ENCODE measurements around the gene HAPLN1.
"Not testable (repeated sequence)": the region's sequence is repeated elsewhere in the genome, so short reads cannot be mapped to it uniquely, and the experiment has no call there.

HAPLN1 gene

DNA sequence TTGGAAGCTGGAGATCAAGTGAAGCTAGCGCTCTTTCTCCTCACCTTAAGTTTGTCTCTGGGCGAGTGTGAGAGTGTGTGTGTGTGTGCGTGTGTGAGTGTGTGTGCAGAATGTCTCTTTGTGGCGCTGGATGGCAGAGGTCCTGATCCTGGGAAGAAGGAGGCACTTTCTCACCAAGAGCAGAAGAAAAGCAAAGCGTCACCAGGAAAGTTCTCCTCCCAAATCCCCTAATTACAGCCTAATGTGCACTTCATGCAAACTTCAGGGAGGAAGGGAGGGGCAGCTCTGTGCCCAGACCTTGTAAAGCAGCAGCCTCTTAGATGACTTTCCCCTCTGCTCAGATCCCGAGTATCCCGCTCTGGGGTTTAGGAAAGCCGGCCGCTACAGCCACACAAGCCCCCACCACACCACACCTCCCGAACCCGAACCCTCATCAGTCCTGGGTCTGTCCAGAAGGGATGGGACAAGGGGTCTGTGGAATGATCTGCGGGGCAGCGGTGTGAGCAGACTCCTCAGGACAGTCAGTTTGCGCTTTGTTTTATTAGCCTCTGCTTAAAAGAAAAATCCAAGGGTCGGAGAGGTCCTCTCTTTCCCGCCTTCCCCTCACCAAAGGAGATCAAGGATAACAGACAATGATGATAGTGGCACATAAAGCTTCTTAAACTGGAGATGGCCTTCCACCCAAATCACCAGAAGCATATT is at the start of gene HAPLN1:
TSS of gene HAPLN1 (minus strand) at position 20 of the 702 bp plus-strand sequence. CDS start 47,332 bp downstream, outside the sequence.
- DNase-seq, result no peak

DNA sequence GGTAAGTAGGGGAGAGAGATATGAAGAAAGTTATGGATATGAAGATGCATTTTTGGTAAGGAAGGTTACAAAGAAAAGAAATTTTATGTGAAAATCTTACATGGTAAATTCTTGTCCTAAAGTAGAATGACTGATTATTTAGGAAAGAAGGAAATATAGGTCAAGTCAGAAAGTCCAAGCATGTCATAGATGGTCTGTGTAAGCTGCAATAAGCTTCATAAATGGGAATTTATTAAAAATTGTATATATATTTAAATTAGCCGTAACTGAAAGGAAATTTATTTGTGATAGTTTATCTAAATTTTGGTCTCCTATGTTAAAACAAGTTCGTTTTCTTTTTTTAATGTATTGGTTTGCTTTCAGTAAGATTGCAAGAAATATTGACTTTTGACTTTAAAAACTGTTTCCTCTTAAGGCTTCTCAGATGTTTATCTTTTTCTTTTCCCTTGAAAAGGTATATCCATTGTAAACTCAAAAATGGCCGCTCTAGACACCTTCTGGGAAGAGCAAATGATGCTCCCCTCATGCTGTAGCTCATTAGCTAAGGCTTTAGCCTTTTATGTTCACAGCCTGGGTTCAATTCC is 46.8 kb upstream of the HAPLN1 start:
- no peak for DNase-seq

DNA sequence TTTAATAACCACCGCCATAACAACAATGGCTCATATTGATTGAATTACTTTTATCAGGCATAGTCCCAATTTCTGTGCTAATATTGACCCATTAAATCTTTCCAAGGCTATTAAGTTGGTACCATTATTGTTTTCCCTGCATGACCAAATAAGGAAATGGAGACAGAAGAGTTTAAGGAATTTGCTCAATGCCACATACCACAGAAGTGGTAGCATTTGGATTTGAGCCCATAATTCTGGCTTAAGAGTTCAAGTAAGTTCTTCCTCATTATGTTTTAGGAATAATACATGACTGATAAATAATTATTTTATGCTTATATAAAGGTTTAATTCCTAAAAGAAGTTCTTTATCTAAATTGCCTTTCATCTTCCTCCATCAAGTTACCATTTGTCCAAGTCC is 43.4 kb upstream of the HAPLN1 start:
- no peak for DNase-seq

DNA sequence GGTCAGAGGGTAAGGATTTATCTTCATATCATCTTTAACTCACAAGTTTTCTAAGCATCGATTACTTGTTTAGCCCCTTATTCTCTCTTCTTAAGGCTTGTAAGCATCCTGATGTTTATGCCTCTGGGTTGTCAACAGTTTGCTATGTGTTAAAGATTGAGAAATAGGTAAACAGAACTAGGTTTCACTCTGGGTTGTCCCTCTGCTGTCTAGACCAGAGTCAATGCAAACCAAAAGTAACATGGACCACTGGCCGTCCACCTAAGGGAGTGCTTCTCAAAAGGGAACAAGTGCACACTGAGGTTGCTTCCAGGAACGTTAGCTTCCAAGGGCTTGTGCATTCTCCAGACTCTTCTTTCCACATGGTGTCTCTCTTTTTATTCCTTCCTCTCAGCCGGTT is 39.9 kb upstream of the HAPLN1 start:
- no peak for DNase-seq

DNA sequence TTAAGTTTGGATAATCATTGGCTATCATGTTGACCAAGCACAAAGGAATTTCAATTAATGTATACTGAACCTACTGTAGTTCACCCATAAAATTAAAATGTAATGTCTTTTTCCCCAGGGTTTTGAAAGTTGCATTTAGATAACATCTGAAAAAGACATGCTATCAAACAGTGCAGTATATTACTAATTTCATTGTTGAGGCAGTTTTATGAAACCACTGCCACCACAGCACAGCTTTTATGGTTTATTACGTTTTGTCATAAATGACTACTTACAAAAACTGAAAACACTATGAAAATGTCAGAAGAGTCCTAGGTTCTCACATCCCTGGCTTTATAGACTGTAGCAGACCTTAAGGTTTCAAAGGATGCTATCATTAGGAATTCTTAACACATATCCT is 32.0 kb upstream of the HAPLN1 start:
- DNase-seq, result no peak

DNA sequence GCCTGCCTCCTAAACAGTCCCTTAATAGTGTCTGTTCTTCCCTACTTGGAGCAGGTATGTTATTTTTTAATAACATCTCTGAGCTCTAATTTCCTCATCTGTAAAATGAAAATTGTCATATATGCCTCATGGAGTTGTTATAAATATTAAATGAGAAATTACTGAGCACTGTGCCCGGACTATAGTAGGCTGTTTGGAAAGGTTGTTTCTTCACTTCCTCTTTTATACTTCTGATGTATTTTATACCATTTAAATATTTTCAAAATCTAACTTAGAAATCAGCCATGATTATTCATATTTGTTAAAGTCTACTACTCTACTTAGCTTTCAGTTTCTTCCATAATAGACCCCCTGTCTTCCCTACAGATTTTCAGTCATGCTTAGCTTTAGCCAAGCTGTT is 30.5 kb upstream of the HAPLN1 start:
- DNase-seq, result no peak

DNA sequence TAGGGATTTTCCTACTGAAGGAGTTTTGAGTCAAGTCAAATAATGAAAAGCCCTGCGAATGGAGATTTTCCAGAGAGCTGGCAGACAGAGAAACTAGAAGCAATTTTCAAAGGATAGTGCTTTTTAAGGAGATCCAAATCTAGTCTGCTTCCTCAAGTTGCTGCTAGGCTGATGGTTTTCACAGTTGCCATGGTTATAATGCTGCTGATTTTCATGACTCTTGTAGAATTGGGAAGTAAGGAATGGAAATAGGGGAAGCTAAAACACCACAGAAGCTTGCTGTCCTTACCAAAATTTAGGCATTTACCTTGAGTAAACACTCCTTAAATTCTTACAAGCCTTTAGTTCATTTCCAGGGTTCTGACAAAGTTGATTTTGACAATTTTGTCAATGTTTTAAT is 30.1 kb upstream of the HAPLN1 start:
- DNase-seq, result no peak

DNA sequence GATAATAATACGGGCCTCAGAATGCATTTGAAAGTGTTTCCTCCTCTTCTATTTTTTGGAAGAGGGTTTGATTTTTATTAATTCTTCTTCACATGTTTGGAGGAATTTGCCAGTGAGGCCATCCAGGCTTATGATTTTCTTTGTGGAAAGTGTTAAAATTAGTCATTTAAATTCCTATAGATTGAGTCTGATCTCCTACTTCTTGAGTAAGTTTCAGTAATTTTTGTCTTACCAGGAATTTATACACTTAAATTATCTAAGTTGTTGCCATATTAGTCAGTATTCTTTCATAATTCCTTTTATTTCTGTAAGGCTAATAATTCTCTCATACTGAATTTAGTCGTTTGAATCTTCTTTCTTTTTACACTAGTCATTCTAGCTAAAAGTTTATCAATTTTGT is 25.2 kb upstream of the HAPLN1 start:
- DNase-seq, result no peak

DNA sequence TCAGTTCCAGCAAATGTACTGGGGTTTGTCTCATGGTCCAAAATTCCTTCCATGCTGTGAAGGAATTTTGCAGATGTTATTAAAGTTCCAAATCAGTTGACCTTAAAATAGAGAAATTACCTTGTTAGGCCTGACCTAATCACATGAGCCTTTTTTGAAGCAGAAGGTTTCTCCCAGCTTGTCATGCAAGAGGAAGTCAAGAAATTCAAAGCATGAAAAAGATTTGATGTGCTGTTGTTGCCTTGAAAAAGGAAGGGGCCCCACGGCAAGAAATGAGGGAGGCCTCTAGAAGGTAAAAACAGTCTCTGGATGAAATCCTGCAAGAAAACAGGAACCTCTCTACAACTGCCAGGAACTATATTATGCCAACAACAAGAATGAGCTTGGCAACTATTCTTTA is 24.2 kb upstream of the HAPLN1 start:
- no peak for DNase-seq

DNA sequence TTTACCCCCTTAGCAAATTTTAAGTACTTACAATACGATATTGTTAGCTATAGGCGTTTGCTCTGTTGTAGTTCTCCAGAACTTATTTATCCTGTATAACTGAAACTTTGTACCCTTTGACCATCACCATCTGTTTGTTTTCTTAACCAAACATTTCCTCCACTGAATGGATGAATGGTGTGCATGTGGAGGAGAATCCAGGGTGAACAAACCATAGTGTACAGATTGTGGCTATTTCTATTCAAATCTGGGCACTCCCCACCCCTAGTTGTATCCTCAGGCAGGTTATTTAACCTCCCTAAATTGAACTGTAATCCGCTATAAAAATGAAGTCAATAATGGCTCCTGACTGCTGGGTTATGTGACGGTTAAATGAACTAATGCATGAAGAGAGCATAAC is 21.4 kb upstream of the HAPLN1 start:
- no peak for DNase-seq

DNA sequence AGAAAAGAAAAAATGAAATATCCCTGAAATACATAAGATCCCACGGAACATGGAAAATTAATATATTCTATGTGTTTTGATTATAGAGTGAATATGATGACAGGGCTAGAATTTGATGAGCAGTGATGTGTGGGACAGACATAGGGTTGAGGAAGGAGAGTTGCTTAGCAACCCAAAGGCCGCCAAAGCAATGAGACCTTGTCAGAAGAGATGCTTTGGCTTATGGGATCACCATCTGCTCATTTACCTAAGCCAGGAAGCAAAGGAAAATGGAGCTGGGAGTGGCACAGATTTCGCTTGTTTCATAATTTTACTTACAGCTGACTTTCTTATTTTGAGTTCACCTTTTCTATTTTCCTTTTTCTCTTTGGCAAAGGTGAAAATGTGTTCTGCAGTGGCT is 20.9 kb upstream of the HAPLN1 start:
- DNase-seq, result no peak

DNA sequence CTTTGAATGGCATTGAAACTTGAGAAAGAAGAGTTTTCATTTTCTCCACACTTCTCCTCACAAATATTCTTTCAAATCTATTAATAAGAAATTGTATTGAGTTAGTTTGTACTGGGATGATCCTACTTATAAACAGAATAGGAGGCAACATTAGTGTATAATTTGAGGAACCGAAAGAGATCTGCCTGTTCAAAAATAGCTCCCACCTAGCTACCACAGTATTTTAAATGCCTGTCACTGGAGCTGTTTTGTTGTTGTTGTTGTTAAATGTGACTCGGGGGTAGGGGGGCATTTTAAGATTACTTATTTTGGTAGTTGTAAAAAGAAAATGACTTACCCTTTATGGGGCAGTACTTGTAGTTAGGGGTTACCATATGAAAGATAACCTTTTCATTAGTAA is 20.1 kb upstream of the HAPLN1 start:
- DNase-seq, result no peak

DNA sequence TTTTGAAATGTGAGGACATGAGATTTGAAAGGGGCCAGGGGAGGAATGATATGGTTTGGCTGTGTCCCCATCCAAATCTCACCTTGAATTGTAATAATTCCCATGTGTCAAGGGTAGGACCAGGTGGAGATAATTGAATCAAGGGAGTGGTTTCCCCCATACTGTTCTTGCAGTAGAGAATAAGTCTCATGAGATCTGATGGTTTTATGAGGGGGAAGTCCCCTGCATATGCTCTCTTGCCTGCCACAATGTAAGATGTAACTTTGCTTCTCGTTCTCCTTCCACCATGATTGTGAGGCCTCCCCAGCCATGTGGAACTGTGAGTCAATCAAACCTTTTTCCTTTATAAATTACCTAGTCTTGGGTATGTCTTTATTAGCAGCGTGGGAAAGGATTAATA is 15.5 kb upstream of the HAPLN1 start:
- DNase-seq, result not testable (repeated sequence)

DNA sequence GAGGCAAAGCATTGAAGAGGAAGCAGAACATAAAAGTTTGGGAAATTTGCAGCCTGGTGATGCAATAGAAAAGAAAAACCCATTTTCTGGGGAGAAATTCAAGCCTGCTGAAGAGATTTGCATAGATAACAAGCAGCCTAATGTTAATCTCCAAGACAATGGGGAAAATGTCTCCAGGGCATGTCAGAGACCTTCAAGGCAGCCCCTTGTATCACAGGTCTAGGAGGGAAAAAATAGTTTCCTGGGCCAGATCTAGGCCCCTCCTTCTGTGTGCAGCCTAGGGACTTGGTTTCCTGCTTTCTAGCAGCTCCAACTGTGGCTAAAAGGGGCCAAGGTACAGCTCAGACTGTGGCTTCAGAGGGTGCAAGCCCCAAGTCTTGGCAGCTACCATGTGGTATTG is 14.4 kb upstream of the HAPLN1 start:
- DNase-seq, result not testable (repeated sequence)

DNA sequence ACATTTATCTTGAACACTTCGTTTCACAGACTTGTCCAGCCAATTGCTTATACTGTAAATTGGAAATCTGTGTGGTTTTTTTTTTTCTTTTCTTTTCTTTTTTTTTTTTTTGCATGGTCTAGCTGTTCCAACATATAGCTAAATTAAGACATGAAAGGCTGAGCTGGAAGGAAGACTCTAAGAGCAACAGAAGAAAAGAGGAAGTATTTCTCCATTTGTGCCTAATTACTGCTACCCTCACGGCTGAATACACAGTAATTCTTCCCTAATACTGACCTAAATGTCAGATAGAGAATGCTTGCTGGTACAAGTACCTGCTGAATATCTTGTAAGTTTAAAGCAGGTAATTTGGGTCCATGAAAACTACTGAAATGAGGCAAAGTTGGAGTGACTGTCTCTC is 11.0 kb upstream of the HAPLN1 start:
- no peak for DNase-seq

DNA sequence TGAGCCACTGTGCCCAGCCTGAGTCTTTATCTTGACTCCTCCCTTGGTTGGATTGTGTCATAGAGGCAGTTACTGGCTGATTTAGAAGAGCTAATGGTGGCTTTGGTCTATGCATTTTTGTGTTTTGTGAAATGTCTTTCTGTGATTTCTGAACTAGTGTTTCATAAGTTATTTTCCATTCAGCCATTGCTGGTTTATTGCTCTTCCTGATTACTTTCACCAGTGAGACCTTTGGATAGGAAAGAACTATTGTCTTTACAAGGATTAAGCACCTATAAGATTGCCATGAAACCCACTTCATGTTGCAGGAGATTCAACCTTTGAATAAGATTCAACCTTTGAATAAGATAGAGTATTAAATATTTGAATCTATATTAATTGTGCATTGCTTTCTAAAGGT is 8.7 kb upstream of the HAPLN1 start:
- DNase-seq, result no peak

DNA sequence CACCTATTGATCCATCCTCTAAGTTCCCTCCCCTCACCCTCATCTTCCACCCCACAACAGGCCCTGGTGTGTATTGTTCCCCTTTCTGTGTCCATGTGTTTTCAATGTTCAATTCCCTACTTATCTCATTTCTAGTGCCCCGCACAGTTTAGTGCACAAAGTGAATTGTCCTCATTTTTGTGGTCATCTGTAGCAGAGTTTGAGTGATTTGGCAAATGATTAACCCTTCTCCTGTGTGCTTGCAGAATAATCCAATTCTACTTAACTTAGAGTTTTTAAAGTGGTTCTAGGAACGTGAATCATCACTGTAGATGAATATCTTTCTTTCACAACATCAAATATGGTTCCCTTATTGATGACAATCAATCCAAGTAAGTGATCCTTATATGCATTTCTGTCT is 6.3 kb upstream of the HAPLN1 start:
- no peak for DNase-seq

DNA sequence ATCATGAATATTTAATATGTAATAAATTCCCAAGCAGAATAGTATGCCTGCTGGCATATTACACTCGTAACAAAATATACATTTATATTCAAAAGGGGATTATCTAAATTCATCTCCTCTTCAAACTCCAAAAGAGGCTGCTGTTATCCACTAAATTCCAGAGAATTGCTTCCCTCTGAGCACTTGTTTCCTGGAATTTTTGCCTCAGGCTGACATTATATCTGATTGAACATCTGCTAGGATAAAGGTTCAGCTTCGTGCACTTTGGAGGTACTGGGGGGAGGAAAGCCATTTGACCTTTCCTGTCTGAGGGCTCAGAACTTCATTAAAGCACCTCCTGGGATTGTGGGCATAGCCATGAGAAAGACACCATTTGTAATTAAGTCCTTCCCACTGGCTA is 4.3 kb upstream of the HAPLN1 start:
- DNase-seq, result no peak

DNA sequence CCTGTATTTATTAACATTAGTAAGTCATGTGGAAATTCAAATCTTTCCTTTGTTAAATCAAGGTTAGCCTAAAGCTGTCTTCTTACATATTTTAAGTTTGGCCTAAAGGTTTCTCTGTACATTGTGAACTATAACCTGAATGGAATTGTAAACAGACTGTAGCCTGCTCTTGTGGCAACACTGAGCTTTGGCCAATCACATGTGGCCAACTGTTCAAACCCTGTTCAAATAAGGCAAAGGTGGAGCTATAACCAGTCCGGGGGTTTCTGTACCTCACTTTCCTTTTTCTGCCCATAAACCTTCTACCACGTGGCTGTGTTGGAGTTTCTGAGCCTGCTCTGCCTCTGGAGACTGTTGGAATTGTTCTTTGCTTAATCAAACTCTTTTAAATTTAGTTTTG is 3.3 kb upstream of the HAPLN1 start:
- no peak for DNase-seq

DNA sequence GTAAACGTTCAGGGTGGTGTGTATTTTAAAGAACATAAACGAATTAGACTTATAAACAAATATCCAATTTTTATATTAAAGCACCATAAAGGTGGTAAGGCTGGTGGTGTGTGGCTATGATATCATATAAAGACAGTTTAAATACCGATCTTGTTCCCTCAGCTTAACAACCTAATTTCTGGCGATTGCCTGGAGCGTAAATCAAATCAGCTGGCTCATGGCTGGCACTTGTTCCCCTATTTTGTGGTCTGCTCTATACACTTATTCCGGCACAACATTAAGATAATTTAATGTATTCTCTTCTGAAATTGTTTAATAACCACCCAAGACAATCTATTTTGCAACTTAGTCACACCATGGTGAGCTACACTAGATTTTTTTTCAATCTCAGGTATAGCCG is 2.4 kb upstream of the HAPLN1 start:
- DNase-seq, result no peak

DNA sequence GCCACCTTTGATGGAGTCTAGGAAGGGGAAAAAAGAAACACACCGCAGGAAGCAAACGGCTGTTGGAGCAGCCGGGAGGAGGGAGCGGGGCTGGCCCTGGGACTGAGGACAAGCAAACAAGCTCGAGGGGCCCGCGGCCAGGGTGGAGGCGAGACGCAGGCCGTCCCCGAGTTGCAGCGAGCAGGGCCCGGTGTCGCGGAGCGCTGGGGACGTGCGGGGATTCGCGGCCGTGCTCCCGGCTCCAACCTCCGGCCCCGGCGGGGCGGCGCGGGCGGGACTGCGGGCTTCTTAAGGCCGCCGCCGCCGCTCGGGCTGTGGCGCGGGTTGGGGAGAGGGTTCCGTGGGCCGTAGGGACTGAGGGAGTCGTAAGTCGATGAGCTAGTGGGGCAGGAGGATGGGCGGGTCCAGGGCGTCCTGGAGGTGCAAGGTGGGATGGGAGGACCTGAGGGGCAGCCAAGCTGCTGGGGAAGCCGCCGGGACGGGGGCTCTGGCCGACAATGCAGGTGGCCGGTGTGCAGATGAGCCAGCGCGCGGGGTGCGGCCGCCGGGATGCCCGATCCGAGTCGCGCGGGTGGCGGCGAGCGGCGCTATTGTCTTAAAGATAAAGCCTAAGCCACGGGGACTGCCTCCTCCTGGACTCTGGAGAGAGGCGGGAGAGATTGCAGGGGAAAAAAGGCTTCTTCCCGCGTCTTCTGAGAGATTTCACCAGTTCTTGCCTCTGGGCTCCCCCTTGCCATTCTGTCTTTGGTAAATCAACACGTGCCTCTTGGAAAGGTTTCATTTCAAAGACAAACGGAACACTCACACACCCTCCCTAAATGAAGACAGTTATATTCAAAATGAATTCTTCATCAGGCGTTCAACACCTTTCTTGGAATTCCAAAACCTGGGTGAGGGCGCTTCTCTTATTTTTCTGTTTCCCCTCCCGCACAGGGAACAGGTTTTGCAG is 1.6 kb upstream of the HAPLN1 start:
- DNase-seq, result no peak

DNA sequence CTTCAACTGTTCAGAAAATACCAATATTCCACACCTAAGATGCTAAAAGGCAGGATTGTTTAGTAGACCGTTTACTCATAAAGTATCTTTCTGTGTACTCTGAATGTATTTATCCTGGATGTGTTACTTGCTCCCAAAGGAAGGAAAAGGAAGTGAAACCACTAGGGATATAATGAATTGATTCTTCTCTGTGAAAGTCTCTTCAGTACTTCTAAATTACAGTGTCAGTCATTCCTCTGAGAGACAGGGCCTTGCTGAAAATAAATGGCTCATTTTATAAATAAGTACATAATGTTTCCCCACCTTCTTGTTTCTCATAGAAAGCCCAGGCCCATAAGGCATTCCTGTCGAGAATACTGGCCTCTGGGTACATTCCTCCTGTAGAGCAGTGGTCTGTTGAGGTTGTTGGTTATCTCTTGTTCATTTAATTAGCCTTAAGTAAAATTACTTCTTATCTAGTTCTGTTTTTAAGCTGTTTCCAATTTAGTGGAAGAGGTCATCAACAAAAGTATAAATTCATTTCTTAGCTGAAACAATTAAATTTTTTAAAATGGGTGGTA is 1.6 kb downstream of the HAPLN1 start:
- DNase-seq, result no peak

DNA sequence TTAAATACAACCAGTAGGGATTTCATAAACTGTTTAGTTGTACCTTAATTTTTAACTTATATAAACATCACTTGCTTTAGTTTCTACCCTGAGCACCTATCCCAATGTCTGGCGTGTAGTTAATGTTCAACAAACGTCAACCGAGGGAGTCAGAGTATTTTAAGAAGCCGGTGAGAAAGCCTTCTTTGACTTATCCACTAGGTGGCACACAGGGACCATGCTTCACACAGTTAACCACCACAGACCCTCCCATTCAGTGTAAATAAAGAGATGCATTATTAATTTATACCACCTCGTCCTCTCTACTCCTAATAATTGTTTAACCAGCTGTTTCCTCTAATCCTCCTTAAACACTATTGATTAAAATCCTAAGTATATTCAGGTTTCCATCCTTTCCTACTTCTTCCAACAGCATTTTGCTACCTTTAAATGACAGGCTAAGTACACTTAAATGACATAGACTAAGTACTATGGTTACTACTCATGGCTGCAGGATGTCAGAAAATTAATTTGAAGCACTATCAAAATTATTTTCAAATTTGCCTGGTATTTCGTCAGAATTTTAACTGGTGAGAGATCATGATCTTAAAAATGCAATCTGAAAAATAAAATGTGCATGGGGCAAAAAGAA is 2.3 kb downstream of the HAPLN1 start:
- DNase-seq, result peak; percentile 23

Measured in CD4-positive, alpha-beta T cell treated with Interleukin-4 for 4 hours (primary cell).